GM18873 (cell line): ENCODE measurements around the gene ST3GAL3.

Experiments used
- ATAC-seq: cut with Tn5 transposase; IDR thresholded peaks from one replicate; pipeline ENCODE4 v1.9.1; 2021; ENCODE audit warnings: mild to moderate bottlenecking, moderate library complexity, moderate number of reproducible peaks; ENCODE audit not compliant: unreplicated experiment, low FRiP score

ST3GAL3 gene, protein sequence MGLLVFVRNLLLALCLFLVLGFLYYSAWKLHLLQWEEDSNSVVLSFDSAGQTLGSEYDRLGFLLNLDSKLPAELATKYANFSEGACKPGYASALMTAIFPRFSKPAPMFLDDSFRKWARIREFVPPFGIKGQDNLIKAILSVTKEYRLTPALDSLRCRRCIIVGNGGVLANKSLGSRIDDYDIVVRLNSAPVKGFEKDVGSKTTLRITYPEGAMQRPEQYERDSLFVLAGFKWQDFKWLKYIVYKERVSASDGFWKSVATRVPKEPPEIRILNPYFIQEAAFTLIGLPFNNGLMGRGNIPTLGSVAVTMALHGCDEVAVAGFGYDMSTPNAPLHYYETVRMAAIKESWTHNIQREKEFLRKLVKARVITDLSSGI

GRCh38 chr1:43707190-43708001 is at the start of gene ST3GAL3:
Gene ST3GAL3 (plus strand): TSS chr1:43707536. CDS start chr1:43736263, 28,727 bp downstream.
- ATAC-seq = peak; percentile 76

GRCh38 chr1:43659212-43660166 is 47.8 kb upstream of the ST3GAL3 start:
- no peak for ATAC-seq

GRCh38 chr1:43660355-43660754 is 47.0 kb upstream of the ST3GAL3 start:
- no peak for ATAC-seq

DNA sequence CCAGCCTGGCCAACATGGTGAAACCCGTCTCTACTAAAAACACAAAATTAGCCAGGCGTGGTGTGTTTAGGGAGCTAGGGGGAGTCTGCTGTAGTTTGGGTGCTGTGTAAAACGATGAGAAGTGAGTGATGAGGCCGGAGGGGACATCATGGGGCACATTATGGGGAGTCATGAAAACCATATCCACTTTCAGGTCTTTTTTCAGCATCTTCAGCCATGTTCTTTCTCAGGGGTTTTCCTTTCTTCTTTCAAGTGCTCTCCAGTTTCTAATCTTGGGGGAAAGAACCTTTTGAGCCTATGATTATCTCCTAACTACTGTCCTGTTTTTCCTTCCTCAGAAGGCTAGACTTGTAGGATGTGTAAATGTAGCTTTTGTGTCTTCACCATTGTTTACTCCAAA is 43.0 kb upstream of the ST3GAL3 start:
- no peak for ATAC-seq

GRCh38 chr1:43666608-43667007 is 40.7 kb upstream of the ST3GAL3 start:
- ATAC-seq = no peak

DNA sequence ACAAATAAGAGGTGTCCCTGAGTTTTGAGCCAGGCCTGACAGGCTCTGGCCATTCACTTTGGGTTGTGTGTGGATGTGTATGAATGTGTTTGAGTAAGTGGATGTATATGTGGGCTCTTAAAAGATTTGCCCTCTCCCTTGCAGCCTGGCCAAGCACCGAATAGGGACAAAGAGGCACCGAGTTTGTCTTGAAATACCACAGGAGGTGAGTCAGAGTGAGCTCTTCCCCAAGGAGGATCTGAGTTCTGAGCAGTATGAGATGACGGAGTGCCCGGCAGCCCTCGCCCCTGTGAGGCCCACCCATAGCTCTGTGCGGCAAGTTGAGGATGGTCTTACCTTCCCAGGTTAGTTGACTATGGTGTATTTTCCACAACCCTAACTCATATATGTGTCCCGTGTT is 38.4 kb upstream of the ST3GAL3 start:
- ATAC-seq = no peak

- ATAC-seq = no peak
These were observed 37.5 kb upstream of the ST3GAL3 start for GRCh38 chr1:43669878-43670277.

GRCh38 chr1:43671193-43671592 is 36.1 kb upstream of the ST3GAL3 start:
- no peak for ATAC-seq

DNA sequence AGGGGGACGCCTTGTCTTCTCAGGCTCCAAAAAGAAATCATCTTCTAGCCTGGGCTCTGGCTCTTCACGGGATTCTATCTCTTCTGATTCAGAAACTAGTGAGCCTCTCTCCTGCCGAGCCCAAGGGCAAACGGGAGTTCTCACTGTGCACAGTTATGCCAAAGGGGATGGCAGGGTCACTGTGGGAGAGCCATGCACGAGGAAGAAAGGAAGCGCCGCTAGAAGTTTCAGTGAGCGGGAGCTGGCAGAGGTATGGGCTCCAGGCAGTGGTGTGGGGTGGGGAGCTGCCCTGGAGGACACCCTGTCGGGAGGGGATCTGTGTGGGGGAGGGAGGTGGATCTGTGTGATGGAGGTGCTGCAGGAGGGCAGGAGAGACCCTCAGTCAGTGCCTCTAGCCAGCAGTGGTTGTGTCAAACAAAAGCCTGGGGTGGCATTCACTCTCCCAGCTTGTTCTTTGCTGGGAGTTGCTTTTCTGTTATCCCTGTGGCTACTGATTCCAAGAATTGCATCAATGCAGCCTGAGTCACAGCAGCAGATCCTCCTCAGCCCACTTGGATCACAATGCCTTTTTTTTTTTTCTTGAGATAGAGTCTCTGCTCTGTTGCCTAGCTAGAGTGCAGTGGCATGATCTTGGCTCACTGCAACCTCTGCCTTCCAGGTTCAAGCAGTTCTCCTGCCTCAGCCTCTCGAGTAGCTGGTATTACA is 35.6 kb upstream of the ST3GAL3 start:
- ATAC-seq = no peak

- no peak for ATAC-seq
These were observed 34.1 kb upstream of the ST3GAL3 start for GRCh38 chr1:43673261-43673660.

- no peak for ATAC-seq
These were observed 28.4 kb upstream of the ST3GAL3 start for GRCh38 chr1:43678940-43679339.

- ATAC-seq = no peak
These were observed 23.8 kb upstream of the ST3GAL3 start for GRCh38 chr1:43683560-43683959.

DNA sequence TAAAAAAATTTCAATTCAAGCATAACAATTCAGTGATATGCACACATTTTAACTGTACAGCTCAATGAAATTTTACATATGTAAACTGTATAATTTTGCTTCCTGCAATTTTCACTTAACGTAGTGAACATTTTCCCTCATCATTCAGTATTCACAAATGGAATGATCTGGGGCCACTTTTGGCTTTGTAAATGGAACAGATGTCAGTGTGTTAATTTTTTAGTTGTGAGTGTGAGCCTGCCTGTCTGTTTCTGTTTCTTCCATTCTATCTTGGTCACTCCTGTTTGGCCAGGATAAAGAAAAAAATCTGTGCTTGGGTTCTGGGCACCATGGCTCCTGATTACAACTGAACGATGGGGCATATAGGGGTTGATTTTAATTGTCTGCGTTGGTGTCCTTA is 20.5 kb upstream of the ST3GAL3 start:
- ATAC-seq = no peak

DNA sequence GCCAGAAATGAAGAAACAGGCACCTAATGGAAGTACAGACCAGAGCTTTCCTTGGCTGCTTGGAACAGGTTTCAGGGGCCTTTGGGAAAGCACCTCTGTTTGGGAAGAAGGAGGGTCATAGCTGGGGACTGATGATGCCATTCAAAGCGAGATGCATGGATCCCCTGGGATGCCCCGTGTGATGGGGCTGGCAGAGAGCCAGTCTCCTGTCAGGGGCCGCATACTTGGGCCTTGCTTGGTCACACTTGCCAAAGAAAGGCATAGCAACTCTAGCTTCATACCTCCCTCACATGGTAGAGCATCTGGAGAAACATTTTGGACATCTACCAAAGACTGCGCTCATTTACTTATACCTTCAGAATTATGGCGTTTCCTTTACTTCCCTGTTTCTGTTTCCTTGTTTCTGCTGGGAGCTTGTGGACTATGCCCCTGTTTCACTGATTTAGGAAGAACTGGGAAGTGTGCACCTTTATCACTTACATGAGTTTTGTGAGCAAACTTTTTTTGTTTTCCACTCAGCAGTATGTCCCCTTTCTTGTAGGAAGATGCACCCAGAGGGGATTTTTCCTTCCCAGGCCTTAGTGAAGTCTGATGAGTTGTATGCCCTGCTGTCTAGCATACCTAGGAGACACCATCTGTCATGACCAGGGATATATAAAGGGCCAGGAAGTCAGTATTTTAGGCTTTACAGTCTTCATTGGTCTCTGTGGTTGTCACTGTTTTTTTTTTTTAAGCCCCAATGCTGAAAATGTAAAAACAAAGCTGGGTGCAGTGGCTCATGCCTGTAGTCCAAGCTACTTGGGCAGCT is 19.8 kb upstream of the ST3GAL3 start:
- ATAC-seq = no peak

GRCh38 chr1:43688109-43688387 is 19.3 kb upstream of the ST3GAL3 start:
- no peak for ATAC-seq

GRCh38 chr1:43688594-43689000 is 18.7 kb upstream of the ST3GAL3 start:
- no peak for ATAC-seq

GRCh38 chr1:43689289-43689688 is 18.0 kb upstream of the ST3GAL3 start:
- ATAC-seq = no peak

- no peak for ATAC-seq
These were observed 15.2 kb upstream of the ST3GAL3 start for GRCh38 chr1:43691871-43692815.
